ENCODE results near the gene MYH1.
"Not testable (repeated sequence)": the region's sequence is repeated elsewhere in the genome, so short reads cannot be mapped to it uniquely, and the experiment has no call there.

MYH1 gene

DNA sequence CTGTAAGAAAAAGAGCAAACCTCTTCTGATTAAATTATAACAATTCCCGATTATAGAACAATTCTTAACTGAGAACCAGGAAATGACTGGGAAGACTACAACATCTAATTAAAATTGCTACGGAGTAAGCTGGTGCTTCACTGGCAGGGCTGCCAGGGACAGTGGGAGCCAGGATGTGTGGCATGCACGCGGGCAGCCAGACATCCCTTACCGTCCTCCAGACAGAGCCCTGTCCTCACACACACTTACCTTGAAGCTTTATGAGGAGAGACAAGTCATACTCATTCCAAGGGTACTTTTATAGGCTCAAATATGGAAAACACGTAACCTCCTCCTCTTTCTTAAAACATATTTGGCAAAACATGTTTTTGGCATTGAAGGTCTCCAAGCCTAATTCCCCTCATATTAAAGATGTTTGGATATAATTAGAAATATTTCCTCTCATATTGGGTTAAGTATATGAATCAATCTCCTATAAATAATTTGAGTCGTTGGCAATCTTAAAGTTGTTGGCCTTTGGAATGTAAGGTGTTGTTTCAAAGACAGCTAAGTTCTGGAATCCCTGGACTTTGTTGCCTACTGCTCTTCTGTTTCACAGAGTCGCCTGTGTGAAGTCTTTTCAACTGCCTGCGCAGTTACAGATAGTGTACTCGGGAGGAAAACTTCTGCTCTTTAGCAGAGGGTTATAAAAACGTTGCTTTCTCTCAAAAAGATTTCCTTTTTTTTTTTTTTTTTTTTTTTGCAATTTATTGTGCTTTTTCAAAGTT is at the start of gene MYH1:
Gene MYH1 (minus strand): TSS at position 272 of the 767 bp plus-strand sequence. CDS start 1,900 bp downstream, outside the sequence.
- no peak for DNase-seq

DNA sequence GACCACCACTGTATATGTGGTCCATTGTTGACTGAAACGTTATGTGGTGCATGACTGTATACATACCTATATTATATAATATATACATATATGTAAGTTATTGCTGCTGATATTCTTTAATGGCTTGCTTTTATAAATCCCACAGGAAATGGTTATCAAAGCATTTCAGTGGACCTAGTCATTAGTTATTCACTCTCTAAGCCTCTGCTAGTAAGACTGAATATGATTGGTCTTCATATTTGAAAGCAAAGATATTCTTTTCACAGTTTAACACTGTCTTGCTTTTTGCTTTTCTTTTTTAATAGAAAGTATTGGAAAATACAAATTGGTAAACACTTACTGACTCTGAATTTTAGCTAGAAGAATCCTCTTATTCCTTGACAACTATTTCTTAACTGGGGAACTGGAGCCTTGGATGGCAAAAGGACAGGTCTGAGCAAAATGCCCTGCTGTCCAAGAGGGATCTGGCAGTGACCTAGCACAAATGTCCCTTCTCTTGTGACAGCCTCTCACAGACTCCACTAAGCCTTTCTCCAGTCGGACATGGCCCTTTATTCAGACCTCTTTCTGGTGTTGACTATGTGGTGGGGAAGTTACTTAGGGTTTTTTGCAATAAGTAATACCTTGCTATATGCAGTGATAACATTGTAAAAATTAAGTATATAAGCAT is 45.8 kb upstream of the MYH1 start:
- DNase-seq = no peak

GRCh38 chr17:10558049-10558448 is 39.7 kb upstream of the MYH1 start:
- DNase-seq = no peak

DNA sequence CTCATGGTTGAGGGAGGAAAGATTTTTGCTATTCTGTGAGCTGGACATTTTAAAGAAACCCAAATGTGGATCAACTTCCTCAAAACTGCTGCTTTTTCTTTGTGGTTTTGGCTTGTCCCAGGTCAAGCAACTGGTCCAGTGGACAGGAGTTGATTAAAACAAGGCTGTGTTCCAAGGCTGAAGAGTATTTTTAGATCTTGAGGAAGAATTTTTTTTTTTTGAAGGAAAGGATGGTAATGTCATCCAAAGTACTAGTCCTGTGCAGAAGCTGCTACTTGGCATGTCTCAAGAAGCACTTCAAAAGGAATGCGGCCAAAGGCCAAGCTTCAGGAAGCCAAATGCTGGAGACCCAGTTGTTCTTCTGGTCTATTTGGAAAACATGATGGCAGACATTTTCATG is 39.1 kb upstream of the MYH1 start:
- DNase-seq = no peak

- DNase-seq = no peak
Observed at GRCh38 chr17:10556301-10557005, 38.1 kb upstream of the MYH1 start.

- no peak for DNase-seq
Observed at GRCh38 chr17:10550014-10550413, 31.7 kb upstream of the MYH1 start.

GRCh38 chr17:10549096-10549842 is 30.9 kb upstream of the MYH1 start, which contains the start of gene MYH2:
TSS of gene MYH2 (minus strand) at chr17:10549658. CDS start at chr17:10547920, 1,738 bp downstream.
- no peak for DNase-seq

DNA sequence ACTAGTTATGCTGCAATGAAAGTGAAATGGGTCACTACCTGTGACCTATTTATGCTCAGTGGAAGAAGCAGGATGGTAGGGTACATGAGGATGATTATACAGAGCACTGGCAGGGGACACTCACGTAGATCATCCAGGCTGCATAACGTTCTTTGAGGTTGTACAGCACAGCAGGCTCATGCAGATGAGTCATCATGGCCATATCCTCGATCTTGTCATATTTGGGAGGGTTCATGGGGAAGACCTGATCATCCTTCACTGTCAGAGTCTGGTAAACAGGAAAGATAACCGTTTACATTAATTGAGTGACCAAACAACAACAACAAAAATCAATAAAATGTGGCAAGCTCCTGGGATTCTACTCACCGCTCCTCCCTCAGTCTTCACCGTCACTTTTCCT is 29.0 kb upstream of the MYH1 start:
- DNase-seq = no peak

DNA sequence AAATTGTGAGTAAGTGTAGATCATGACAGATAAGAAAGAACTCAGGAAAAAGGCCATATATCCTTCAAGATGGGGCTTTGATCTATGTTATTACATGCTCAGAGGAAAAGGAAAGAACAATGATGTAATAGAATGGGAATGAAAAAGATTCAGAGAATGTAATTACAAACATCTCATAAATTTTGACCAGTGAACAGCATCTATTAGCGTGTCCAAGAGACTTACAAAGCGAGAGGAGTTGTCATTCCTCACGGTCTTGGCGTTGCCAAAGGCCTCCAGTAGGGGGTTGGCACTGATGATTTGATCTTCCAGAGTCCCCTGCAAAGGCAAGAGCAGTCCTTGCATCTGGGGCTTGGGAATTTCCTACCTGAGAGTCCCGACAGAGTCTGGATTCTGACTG is 25.1 kb upstream of the MYH1 start:
- not testable (repeated sequence) for DNase-seq

- DNase-seq = not testable (repeated sequence)
Observed at GRCh38 chr17:10541179-10541578, 22.8 kb upstream of the MYH1 start.

GRCh38 chr17:10532026-10532425 is 13.7 kb upstream of the MYH1 start:
- DNase-seq = no peak

GRCh38 chr17:10527419-10527818 is 9.1 kb upstream of the MYH1 start:
- no peak for DNase-seq

- no peak for DNase-seq
Observed at GRCh38 chr17:10526517-10526916, 8.2 kb upstream of the MYH1 start.

GRCh38 chr17:10523064-10523463 is 4.7 kb upstream of the MYH1 start:
- DNase-seq = no peak

DNA sequence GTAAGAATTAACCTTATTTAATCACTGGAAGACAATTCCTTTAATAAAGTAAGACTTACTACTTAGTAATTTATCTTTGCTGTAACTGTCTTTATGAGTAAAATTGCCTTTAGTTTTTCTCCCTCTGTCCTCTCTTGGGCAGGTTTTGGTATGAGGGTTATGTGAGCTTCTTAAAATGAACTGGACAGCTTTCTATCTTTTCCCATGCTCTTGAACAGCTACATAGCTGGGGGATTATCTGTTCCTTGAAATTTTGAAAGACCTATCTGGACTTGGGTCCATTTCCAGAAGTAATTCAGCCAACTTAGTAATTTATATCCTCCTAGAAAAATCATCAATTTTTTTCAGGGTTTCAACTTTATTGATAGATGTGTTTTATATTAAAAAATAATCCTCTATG is 3.6 kb upstream of the MYH1 start:
- no peak for DNase-seq

- DNase-seq = no peak
Observed at GRCh38 chr17:10516638-10517037, 1.7 kb downstream of the MYH1 start.

DNA sequence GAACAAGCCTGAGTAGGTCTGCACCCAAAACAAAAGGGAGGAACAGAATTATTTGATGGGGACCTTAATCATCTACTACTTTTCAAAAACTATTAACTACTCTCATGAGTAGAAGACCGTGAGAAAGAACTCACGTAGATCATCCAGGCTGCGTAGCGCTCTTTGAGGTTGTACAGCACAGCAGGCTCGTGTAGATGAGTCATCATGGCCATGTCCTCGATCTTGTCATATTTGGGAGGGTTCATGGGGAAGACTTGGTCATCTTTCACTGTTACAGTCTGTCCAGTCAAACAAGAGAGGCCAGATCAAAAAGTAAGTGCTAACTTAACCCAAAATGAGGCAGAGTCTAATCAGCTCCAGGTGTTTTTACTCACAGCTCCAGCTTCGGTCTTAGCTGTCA is 2.3 kb downstream of the MYH1 start:
- DNase-seq = no peak

- no peak for DNase-seq
Observed at GRCh38 chr17:10513299-10514067, 4.9 kb downstream of the MYH1 start.

GRCh38 chr17:10512856-10513255 is 5.5 kb downstream of the MYH1 start:
- no peak for DNase-seq

DNA sequence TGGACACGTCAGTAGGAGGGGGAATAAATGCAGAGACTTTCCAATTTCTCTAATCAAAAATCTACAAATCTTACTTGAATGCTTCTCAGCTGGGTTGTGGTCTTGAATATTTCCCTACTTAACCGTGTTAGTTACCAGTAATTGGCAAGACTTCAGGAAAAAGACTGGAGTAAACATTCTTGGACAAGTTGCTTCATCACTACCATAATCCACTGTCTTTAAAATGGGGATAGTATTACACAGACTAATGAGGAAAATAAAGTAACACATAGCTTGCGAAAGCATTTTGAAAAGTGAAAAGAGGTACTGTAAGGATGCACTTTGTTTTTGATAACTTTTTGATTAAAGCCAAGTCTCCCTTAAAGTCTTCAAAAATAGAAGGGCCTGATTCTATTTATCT is 18.4 kb downstream of the MYH1 start:
- DNase-seq = no peak

DNA sequence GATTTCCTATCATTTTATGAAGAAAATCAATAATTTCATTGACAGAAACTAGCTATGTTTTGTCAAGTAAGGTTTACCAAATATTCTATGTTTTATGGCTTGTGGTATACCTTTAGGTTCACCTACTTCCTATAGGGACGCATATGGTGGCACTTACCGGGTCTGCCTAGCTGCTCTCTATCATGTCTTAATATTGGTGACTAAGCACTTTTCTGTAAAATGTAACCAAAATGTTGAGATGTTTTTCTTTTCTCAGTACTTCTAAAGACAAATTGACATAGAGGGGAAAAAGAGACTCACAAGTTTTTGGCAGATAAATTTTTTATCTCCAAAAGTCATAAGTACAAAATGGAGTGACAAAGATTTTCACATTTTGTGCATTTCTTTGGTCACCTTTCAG is 26.3 kb downstream of the MYH1 start:
- no peak for DNase-seq

DNA sequence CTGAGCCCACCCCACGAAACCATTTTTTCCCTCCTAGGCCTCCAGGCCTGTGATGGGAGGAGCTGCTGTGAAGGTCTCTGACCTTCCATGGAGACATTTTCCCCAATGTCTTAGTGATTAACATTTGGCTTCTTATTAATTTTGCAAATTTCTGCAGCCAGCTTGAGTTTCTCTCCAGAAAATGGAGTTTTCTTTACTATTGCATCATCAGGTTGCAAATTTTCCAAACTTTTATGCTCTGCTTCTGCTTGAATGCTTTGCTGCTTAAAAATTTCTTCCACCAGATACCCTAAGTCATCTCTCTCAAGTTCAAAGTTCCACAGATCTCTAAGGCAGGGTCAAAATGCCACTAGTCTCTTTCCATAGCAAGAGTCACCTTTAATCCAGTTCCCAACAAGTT is 36.1 kb downstream of the MYH1 start:
- no peak for DNase-seq
